Activated CD8-positive, alpha-beta memory T cell treated with anti-CD3 and anti-CD28 coated beads, Interleukin-2, amount 50 U/mL, for 24 hours (primary cell): Measurements from ENCODE around the gene HGS.
"Not testable (repeated sequence)": the region's sequence is repeated elsewhere in the genome, so short reads cannot be mapped to it uniquely, and the experiment has no call there.

Experiments used
- DNase-seq: peaks from one replicate; pipeline ENCODE4 v3.0.0-alpha.2; 2020; ENCODE audit errors: extremely low read depth

Gene HGS

GRCh38 chr17:81719410-81720266 lies 35.8 kb downstream of the HGS start:
- DNase-seq: no peak

- no peak for DNase-seq
Measured at GRCh38 chr17:81720267-81721071, 36.7 kb downstream of the HGS start.

- DNase-seq: no peak
Measured at GRCh38 chr17:81722184-81723120, 38.6 kb downstream of the HGS start.

- no peak for DNase-seq
Measured at GRCh38 chr17:81723651-81724209, 39.9 kb downstream of the HGS start.

- DNase-seq: no peak
Measured at GRCh38 chr17:81725439-81725838, 41.6 kb downstream of the HGS start.

- no peak for DNase-seq
Measured at GRCh38 chr17:81726004-81726403, 42.2 kb downstream of the HGS start.

- no peak for DNase-seq
Measured at GRCh38 chr17:81727324-81728031, 43.7 kb downstream of the HGS start.

- DNase-seq: no peak
Measured at GRCh38 chr17:81733507-81734404, 49.9 kb downstream of the HGS start.

GRCh38 chr17:81734405-81735263 lies 50.8 kb downstream of the HGS start:
- DNase-seq: no peak

GRCh38 chr17:81735264-81736102 lies 51.7 kb downstream of the HGS start:
- no peak for DNase-seq

- no peak for DNase-seq
Measured at GRCh38 chr17:81737947-81738800, 54.4 kb downstream of the HGS start.

- DNase-seq: no peak
Measured at GRCh38 chr17:81738801-81739393, 55.1 kb downstream of the HGS start.

- not testable (repeated sequence) for DNase-seq
Measured at GRCh38 chr17:81739593-81739992, 55.8 kb downstream of the HGS start.

GRCh38 chr17:81740395-81740961 lies 56.7 kb downstream of the HGS start:
- no peak for DNase-seq

- DNase-seq: no peak
Measured at GRCh38 chr17:81741049-81741593, 57.3 kb downstream of the HGS start.
